ENCODE results near the gene PIK3R6. TPM values are rescaled to one million over a fixed set of nuclear protein-coding genes. Genes with fewer than 3 reads are reported as not detected.

The PIK3R6 gene
- total RNA-seq, 4 donors from 2014 or later, result 0.22 to 2.5 (median 0.35) TPM

DNA sequence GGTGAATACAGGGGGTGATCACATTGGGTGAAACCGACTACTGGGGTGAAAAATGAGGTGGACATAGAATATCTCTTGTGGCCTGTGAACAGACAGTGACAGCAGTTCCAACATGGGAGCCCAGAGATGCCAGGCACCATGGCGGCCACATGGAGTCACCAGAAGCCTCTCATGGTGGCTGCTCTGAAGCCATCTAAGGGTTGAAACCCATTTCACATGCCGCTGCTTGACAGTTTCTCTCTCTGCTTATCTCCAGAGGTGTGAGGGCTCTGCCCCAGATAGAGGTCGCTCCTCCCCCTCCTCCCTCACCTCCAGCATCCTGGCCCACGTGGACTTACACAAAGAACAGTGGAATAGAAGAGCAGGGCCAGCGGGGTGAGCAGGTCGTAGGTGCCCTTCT is 37.9 kb upstream of the PIK3R6 start:
- Histone ChIP-seq H3K27me3 (peaks cover 0 to 16% (median 0%) of the 10 kb centered on the region in 4 donors), H3K4me3 (no peak overlapping the region), H3K9me3 (no peaks in the 10 kb centered on the region), H3K27ac (no peak overlapping the region), H3K36me3 (no peaks in the 10 kb centered on the region), H3K4me1 (no peaks in the 10 kb centered on the region)
- no peak for DNase-seq
- 67 to 77% methylated on average over 6 to 7 of the region's 7 CpGs for WGBS, 2 donors
- no peak for TF ChIP-seq POLR2A (IDR thresholded peaks at IDR 0.05)
- no peak for TF ChIP-seq CTCF (IDR thresholded peaks at IDR 0.05)
- intact Hi-C loops (cut with DNase I), result no loop called here

- intact Hi-C loops (cut with DNase I), result no loop called here
- no peak overlapping the region for H3K27ac ChIP-seq
- H3K4me3 ChIP-seq, result no peak overlapping the region
- H3K36me3 ChIP-seq, result no peaks in the 10 kb centered on the region
- no peak for DNase-seq
- peaks cover 0 to 16% (median 0%) of the 10 kb centered on the region in 4 donors for H3K27me3 ChIP-seq
- H3K9me3 ChIP-seq, result no peaks in the 10 kb centered on the region
- 76 to 88% methylated on average over 5 of the region's 5 CpGs for WGBS, 2 donors
- TF ChIP-seq CTCF (IDR thresholded peaks at IDR 0.05), result no peak
- TF ChIP-seq POLR2A (IDR thresholded peaks at IDR 0.05), result no peak
- no peaks in the 10 kb centered on the region for H3K4me1 ChIP-seq
Measured at GRCh38 chr17:8904686-8905085, 37.2 kb upstream of the PIK3R6 start.

DNA sequence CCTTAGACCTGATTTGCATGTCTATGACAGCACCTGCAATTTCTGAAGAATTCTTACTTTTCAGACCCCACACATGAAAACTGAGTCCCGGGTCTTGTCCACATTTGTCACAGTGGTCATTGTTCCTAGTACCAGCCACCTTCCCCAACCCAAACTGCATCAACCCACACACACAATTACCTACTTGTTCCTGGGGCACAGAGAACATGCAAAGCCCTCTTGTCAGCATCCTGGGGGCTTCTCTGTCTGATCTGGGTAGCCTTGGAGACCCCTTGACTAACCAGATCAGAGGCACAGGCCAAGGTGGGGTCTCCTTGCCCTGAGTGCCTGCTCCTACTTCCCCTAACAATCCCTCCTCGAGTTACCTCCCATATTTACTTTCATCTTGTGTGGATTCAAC is 36.7 kb upstream of the PIK3R6 start:
- Histone ChIP-seq H3K9me3 (no peaks in the 10 kb centered on the region), H3K27me3 (peaks cover 0 to 16% (median 0%) of the 10 kb centered on the region in 4 donors), H3K4me3 (no peak overlapping the region), H3K4me1 (no peaks in the 10 kb centered on the region), H3K27ac (no peak overlapping the region), H3K36me3 (no peaks in the 10 kb centered on the region)
- DNase-seq, result no peak
- TF ChIP-seq CTCF (IDR thresholded peaks at IDR 0.05), result no peak
- TF ChIP-seq POLR2A (IDR thresholded peaks at IDR 0.05), result no peak
- intact Hi-C loops (cut with DNase I), result no loop called here
- WGBS, 2 donors, result 60% methylated on average over 2 of the region's 2 CpGs

DNA sequence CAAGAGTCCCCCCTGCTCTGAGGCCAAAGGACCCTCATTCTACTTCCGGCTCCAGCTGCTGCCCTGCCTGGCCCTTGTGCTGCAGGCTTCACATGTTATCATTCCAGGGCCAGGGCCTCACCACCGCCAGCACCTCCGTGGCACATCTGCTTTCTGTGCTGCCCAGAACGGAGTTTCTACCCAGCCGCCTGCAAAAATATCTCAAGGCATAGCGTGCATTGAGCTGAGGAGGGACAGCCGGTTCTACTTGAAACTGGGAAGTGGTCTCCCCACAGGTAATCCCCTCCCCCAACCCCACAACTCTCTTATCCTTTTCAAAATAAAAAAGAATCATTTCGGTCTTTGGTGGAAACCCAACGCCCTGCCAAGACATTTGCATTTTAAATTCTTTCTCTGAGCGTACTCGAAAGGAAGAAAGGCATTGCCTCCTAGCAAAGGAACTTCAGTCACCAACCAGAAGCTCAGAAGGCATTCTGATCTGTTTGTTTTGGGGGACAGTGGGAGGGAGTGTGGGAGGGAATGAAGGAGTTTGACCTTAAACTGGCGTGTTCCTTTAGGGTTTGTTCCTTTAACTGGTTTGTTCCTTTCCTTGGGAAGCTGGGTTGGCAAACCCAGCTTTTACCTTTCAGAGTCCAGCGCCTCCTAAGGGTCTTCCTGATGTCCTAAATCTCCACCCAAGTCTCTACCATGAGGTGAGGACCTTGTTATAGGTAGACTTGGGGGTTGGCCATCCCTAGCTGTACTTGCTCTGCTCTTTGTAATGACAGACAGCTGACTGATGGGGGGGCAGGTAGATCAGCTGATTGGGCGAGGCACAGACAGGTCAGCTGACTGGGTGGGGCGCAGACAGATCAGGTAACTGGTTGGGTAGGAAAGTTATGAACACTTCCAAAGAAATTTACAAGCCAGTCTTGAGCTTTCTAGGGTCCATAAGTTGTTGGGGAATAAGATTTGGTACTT is 33.4 kb upstream of the PIK3R6 start:
- Histone ChIP-seq H3K4me3 (no peak overlapping the region), H3K27ac (no peak overlapping the region), H3K9me3 (no peaks in the 10 kb centered on the region), H3K4me1 (no peaks in the 10 kb centered on the region), H3K36me3 (no peaks in the 10 kb centered on the region), H3K27me3 (peaks cover 0 to 22% (median 0%) of the 10 kb centered on the region in 4 donors)
- intact Hi-C loops (cut with DNase I), result no loop called here
- no peak for DNase-seq
- no peak for TF ChIP-seq POLR2A (IDR thresholded peaks at IDR 0.05)
- no peak for TF ChIP-seq CTCF (IDR thresholded peaks at IDR 0.05)
- 50 to 61% methylated on average over 12 to 15 of the region's 15 CpGs for WGBS, 2 donors

DNA sequence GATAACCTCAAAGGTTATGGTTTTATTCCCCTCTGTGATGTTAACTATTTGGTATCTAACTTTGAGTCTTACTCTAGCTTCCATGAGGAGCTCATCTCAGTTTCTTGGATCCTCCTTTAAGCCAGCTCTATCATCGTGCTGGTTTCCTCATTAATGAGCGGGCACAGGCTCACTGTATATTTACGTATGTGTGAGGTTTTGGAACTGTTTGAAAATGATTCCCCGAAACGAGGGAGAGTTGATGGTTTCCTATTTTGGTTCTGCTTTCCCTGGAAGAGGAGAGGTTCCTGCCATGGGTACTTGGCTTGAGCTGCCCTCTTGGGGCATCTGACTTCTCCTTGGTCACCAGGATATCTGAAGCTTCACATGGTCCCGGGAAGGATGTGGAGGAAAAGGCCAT is 32.7 kb upstream of the PIK3R6 start:
- Histone ChIP-seq H3K36me3 (no peaks in the 10 kb centered on the region), H3K27ac (no peak overlapping the region), H3K27me3 (peaks cover 0 to 23% (median 0%) of the 10 kb centered on the region in 4 donors), H3K4me3 (no peak overlapping the region), H3K9me3 (no peaks in the 10 kb centered on the region), H3K4me1 (peaks cover 0 to 1% (median 0%) of the 10 kb centered on the region in 3 donors)
- WGBS, 2 donors, result 56 to 63% methylated on average over 5 to 6 of the region's 6 CpGs
- TF ChIP-seq CTCF (IDR thresholded peaks at IDR 0.05) (no peak), POLR2A (IDR thresholded peaks at IDR 0.05) (no peak)
- intact Hi-C loops (cut with DNase I), result no loop called here
- no peak for DNase-seq

Measured in esophagus squamous epithelium (tissue), 5 donors.